Gastroesophageal sphincter (tissue), 3 donors: ENCODE measurements around the gene USP46.

Experiments
- CTCF ChIP-seq, 4 experiments: fragments of 200-600 bp in 2 of 4; fragments of 450-650 bp in 2 of 4; sonication (generic) in 1 of 4; IDR thresholded peaks; one replicate each; pipeline ENCODE4 v1.5.1; 2017 to 2019; ENCODE audit warnings: antibody characterized with exemption in 4 of 4, mild to moderate bottlenecking in 2 of 4, moderate library complexity in 2 of 4
- POLR2A ChIP-seq, 2 donors: fragments of 450-650 bp; IDR thresholded peaks; one replicate each; pipeline ENCODE4 v1.6.1; 2017; ENCODE audit warnings: antibody characterized with exemption in 2 of 2, mild to moderate bottlenecking in 2 of 2, moderate library complexity in 1 of 2
- POLR2AphosphoS5 ChIP-seq: sonication (generic); formaldehyde crosslinking; IDR thresholded peaks from one replicate; pipeline ENCODE4 v1.6.1; 2017; ENCODE audit warnings: antibody characterized with exemption

GRCh38 chr4:52704133-52704532 is 45.0 kb upstream of the USP46 start:
- no peak for TF ChIP-seq CTCF (IDR thresholded peaks at IDR 0.05)
- TF ChIP-seq POLR2A (IDR thresholded peaks at IDR 0.05) = no peak
- TF ChIP-seq POLR2AphosphoS5 = no peak
